Parathyroid adenoma (tissue), 2 donors: Measurements from ENCODE around the gene NXT2.
"Not testable (repeated sequence)": the region's sequence is repeated elsewhere in the genome, so short reads cannot be mapped to it uniquely, and the experiment has no call there.

ENCODE experiments used
- H2AFZ ChIP-seq: fragments of 300-600 bp; sonication (generic); one replicate; pipeline ENCODE4 v1.7.0; 2017; ENCODE audit warnings: antibody characterized with exemption, mild to moderate bottlenecking
- H3K27ac ChIP-seq: fragments of 300-600 bp; sonication (generic); one replicate; pipeline ENCODE4 v1.7.0; 2017
- H3K27me3 ChIP-seq: fragments of 300-600 bp; sonication (generic); one replicate; pipeline ENCODE4 v1.7.0; 2017; ENCODE audit warnings: low read length; ENCODE audit not compliant: control insufficient read depth, insufficient read depth
- H3K36me3 ChIP-seq: fragments of 300-600 bp; sonication (generic); one replicate; pipeline ENCODE4 v1.7.0; 2017; ENCODE audit warnings: low read length; ENCODE audit not compliant: control insufficient read depth, insufficient read depth
- H3K4me1 ChIP-seq: fragments of 300-600 bp; sonication (generic); one replicate; pipeline ENCODE4 v1.7.0; 2017; ENCODE audit warnings: control low read depth
- H3K4me2 ChIP-seq: fragments of 300-600 bp; sonication (generic); one replicate; pipeline ENCODE4 v1.7.0; 2017; ENCODE audit warnings: low read length
- H3K4me3 ChIP-seq: fragments of 300-600 bp; sonication (generic); one replicate; pipeline ENCODE4 v1.7.0; 2017; ENCODE audit warnings: low read depth, low read length
- H3K79me2 ChIP-seq: fragments of 300-600 bp; sonication (generic); one replicate; pipeline ENCODE4 v1.7.0; 2017; ENCODE audit warnings: control low read depth
- H3K9ac ChIP-seq: fragments of 300-600 bp; sonication (generic); one replicate; pipeline ENCODE4 v1.7.0; 2017; ENCODE audit warnings: mild to moderate bottlenecking
- H3K9me3 ChIP-seq: fragments of 300-600 bp; sonication (generic); one replicate; pipeline ENCODE4 v1.7.0; 2017; ENCODE audit warnings: low read length; ENCODE audit not compliant: control insufficient read depth
- TF ChIP-seq, protein P1 (sequence below): fragments of 300-600 bp; sonication (generic); IDR thresholded peaks from one replicate; pipeline ENCODE4 v1.7.0; 2017; ENCODE audit warnings: antibody characterized with exemption, mild to moderate bottlenecking
- donor health status: primary hyperparathyroidism.

NXT2 gene

GRCh38 chrX:109534933-109535332, 1.7 kb upstream of the NXT2 start:
- Histone ChIP-seq H3K4me3 (no peak overlapping the region), H3K9ac (no peak overlapping the region), H3K9me3 (no peaks in the 10 kb centered on the region), H3K27ac (no peak overlapping the region), H2AFZ (no peak overlapping the region), H3K4me2 (no peak overlapping the region), H3K79me2 (no peaks in the 10 kb centered on the region), H3K27me3 (no peaks in the 10 kb centered on the region), H3K36me3 (no peaks in the 10 kb centered on the region), H3K4me1 (no peaks in the 10 kb centered on the region)
- TF ChIP-seq, protein P1, sequence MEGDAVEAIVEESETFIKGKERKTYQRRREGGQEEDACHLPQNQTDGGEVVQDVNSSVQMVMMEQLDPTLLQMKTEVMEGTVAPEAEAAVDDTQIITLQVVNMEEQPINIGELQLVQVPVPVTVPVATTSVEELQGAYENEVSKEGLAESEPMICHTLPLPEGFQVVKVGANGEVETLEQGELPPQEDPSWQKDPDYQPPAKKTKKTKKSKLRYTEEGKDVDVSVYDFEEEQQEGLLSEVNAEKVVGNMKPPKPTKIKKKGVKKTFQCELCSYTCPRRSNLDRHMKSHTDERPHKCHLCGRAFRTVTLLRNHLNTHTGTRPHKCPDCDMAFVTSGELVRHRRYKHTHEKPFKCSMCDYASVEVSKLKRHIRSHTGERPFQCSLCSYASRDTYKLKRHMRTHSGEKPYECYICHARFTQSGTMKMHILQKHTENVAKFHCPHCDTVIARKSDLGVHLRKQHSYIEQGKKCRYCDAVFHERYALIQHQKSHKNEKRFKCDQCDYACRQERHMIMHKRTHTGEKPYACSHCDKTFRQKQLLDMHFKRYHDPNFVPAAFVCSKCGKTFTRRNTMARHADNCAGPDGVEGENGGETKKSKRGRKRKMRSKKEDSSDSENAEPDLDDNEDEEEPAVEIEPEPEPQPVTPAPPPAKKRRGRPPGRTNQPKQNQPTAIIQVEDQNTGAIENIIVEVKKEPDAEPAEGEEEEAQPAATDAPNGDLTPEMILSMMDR = no peak

- Histone ChIP-seq H2AFZ (no peak overlapping the region), H3K9ac (no peak overlapping the region), H3K4me1 (no peaks in the 10 kb centered on the region), H3K4me2 (no peak overlapping the region), H3K79me2 (no peaks in the 10 kb centered on the region), H3K27me3 (no peaks in the 10 kb centered on the region), H3K4me3 (peak overlapping the region; percentile 70), H3K36me3 (no peaks in the 10 kb centered on the region), H3K9me3 (no peaks in the 10 kb centered on the region), H3K27ac (no peak overlapping the region)
- TF ChIP-seq, protein P1 = no peak
These were observed 1.1 kb upstream of the NXT2 start for GRCh38 chrX:109535578-109535977.

GRCh38 chrX:109537324-109537665, 651 bp downstream of the NXT2 start:
- Histone ChIP-seq H3K9me3 (no peaks in the 10 kb centered on the region), H3K36me3 (no peaks in the 10 kb centered on the region), H3K4me2 (peak overlapping the region; percentile 67), H3K4me1 (no peaks in the 10 kb centered on the region), H3K9ac (peak overlapping the region; percentile 19), H3K79me2 (no peaks in the 10 kb centered on the region), H3K27ac (peak overlapping the region; percentile 93), H2AFZ (peak overlapping the region; percentile 92), H3K27me3 (no peaks in the 10 kb centered on the region), H3K4me3 (peak overlapping the region; percentile 70)
- TF ChIP-seq, protein P1 = no peak

- not testable (repeated sequence) for H3K27ac ChIP-seq, H3K9me3 ChIP-seq, H3K4me3 ChIP-seq, H2AFZ ChIP-seq, H3K27me3 ChIP-seq, H3K79me2 ChIP-seq, H3K36me3 ChIP-seq, H3K9ac ChIP-seq, H3K4me1 ChIP-seq, H3K4me2 ChIP-seq
These were observed 2.4 kb downstream of the NXT2 start for GRCh38 chrX:109539007-109539406.

- Histone ChIP-seq H3K36me3 (no peaks in the 10 kb centered on the region), H3K4me3 (no peak overlapping the region), H3K4me1 (no peaks in the 10 kb centered on the region), H3K79me2 (no peaks in the 10 kb centered on the region), H3K4me2 (no peak overlapping the region), H3K27me3 (no peaks in the 10 kb centered on the region), H3K9ac (no peak overlapping the region), H3K9me3 (no peaks in the 10 kb centered on the region), H3K27ac (no peak overlapping the region), H2AFZ (no peak overlapping the region)
- TF ChIP-seq, protein P1 = no peak
These were observed 17.2 kb downstream of the NXT2 start for GRCh38 chrX:109553862-109554261.

GRCh38 chrX:109576083-109576482, 39.4 kb downstream of the NXT2 start:
- H3K27me3 ChIP-seq, H3K27ac ChIP-seq, H2AFZ ChIP-seq, H3K9me3 ChIP-seq, H3K79me2 ChIP-seq, H3K4me3 ChIP-seq, H3K4me2 ChIP-seq, H3K4me1 ChIP-seq, H3K36me3 ChIP-seq, H3K9ac ChIP-seq: not testable (repeated sequence)
